NCI-H2029 (cell line): ENCODE data around the gene VDAC1.
"Not testable (repeated sequence)": the region's sequence is repeated elsewhere in the genome, so short reads cannot be mapped to it uniquely, and the experiment has no call there.

Experiments
- DNase-seq: peaks from one replicate; lab custom pipeline; 2025; lab: John Stamatoyannopoulos, UW

The VDAC1 gene, protein sequence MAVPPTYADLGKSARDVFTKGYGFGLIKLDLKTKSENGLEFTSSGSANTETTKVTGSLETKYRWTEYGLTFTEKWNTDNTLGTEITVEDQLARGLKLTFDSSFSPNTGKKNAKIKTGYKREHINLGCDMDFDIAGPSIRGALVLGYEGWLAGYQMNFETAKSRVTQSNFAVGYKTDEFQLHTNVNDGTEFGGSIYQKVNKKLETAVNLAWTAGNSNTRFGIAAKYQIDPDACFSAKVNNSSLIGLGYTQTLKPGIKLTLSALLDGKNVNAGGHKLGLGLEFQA

DNA sequence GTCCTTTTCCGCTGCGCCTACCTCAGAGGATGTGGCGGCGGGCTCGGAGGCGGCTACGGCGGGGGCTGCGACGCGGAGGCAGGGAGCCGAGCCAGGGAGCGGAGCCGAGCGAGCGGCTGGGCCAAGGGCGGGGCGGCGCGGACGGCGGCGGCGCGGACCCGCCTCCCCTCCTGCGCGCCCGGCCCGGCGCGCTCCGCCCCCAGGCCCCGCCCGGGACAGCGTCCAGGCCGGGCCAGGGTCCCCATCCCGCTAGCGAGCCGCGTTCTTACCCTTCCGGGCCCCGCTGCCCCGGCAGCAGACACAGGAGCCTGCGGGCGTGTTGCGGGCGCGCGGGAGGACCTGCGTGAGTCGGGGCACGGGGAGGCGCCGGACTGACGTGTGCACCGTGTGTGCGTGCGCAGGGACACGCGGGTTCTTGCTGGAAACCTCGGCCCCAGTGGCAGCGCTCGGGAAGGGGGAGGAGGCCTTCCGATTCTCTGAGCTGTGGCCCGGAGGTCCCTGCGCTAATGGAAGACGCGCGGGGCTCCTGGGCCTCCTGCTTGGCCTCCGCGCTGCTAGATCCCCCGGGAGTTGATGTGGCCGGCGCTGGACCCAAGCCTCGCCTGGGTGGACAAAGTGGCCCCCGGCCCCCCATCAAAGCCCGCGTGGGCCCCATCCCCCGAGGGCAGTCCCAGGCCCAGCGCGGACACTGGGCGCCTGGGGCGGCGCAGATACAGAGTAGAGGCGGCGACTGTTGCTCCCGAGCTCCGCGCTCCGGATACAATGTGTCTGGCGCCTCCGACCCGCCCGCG is at the start of gene VDAC1:
Gene VDAC1 (minus strand): TSS at position 350 of the 791 bp plus-strand sequence. CDS start 11,963 bp downstream, outside the sequence.
- peak; percentile 66 for DNase-seq

DNA sequence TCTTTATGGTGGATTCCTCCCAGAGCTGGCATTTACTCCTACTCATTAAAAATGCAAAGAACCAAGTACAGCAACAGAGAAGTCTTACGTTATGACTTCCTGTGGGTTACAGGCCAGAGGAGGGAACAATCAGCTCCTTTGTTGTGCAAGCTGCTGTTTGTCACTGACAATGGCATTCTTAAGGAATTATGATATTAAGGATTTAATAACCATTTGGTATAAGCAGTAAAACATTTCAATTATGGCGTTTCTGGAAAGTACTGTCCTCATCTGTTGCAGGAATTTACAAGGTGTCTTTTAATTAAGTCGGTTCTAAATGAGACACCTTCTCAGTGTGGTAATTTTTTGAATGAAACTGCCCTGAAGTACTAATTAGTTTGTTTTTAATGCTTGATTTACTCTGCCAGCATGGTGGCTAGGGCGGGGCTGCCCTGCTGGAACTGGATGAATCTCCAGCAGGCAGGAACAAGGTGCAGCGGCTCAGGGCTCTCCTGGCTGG is 49.1 kb upstream of the VDAC1 start:
- no peak for DNase-seq

GRCh38 chr5:134053314-134053839 is 48.6 kb upstream of the VDAC1 start:
- DNase-seq = no peak

DNA sequence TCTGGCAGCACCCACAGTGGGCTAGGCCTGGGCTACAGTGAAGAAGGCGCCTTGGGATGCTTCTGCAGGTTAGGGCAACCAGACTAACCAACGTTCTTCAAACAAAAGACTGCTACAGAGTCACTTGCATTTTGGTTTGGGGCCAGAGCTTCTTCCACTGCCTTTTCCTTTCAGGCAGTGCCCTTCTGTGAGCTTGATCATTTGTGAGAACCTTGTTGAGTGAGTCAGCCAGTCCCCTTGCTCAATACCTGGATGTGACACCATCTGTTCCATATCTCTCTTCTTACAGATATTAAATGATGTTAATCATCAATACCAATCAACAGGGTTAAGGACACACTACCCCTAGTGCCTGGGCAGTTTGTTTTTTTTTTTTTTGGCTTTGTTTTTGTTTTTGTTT is 46.5 kb upstream of the VDAC1 start:
- no peak for DNase-seq

DNA sequence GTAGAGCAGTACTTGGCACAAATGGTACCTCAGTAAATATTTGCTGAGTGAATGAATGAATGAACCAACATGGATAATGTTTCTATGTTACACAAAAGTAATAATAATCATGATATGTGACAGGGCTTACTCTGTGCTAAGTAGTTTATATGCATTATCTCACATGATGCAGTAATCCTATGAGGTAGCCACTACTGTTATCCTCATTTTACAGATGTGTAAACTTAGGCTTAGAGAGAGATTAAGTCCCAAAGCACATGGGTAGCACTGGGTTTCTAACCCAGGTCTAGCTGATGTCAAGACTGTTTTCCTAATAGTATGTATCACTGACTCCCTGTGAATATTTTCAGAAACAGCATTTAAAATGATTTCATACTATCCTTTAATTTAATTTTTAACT is 44.1 kb upstream of the VDAC1 start:
- no peak for DNase-seq

GRCh38 chr5:134047687-134048056 is 42.9 kb upstream of the VDAC1 start:
- DNase-seq = no peak

DNA sequence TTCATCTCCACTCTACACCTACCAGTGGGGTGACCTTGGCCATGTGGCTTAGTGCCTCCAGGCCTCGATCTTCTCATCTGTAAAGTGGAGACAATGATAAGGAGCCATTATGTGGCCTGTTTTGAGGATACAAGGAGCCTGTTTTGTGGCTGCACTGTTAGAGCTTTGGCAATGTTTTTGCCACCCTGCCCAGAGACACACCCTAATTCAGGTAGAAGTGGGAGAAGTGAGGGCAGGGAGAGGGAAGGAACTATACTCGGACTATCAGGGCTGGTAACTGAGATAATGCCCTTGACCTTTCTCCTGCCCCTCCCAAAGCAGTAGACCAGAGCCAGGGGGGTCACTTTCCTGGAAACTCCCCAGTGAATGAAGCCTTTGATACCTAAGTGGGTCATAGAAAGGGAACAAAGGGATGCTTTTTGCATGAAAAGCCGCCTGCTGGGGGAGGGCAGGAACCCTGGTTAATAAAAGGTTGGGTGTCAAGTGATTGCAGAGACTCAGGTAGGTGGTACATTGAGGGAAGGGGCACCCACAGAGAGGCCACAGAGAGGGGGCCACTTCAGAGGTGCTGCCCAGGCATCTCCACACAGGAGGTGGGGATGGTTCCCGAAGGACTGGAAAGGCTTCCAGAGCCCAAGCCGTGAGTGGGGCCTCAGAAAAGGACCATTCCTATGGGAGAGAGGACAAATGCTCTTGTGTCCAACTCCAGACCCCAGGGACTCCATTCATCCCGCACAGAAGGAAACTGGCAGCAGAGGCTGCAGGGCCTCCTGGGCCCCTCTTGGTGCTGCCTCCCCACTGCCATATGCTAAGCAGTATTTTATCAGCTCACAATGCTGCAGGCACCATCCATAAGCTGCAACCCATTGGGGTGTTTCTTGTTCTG is 42.3 kb upstream of the VDAC1 start:
- DNase-seq = no peak

- DNase-seq = no peak
Measured at GRCh38 chr5:134046330-134046729, 41.6 kb upstream of the VDAC1 start.

- DNase-seq = no peak
Measured at GRCh38 chr5:134043793-134044792, 39.3 kb upstream of the VDAC1 start.

GRCh38 chr5:134041570-134042411 is 37.0 kb upstream of the VDAC1 start:
- DNase-seq = no peak

DNA sequence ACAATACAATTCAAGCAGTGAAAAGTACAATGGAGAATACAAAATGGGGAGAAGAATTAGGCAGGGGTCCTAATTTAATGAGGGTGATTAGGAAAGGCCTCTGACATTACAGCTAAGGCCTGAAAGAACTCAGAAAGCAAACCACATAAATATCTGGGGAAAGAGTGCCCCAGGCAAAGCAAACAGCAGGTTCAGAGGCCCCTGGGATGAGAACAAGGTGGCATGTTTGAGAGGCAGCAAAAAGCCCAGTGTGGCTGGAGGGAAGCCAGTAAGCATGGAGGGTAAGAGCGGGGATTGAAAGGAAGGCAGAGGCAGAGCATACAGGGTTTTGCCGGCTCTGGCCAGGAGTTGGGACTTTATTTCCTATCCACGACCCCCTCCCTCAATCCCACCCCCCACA is 33.4 kb upstream of the VDAC1 start:
- DNase-seq = no peak

GRCh38 chr5:134037160-134037559 is 32.4 kb upstream of the VDAC1 start:
- DNase-seq = no peak

GRCh38 chr5:134034326-134034725 is 29.6 kb upstream of the VDAC1 start:
- no peak for DNase-seq

DNA sequence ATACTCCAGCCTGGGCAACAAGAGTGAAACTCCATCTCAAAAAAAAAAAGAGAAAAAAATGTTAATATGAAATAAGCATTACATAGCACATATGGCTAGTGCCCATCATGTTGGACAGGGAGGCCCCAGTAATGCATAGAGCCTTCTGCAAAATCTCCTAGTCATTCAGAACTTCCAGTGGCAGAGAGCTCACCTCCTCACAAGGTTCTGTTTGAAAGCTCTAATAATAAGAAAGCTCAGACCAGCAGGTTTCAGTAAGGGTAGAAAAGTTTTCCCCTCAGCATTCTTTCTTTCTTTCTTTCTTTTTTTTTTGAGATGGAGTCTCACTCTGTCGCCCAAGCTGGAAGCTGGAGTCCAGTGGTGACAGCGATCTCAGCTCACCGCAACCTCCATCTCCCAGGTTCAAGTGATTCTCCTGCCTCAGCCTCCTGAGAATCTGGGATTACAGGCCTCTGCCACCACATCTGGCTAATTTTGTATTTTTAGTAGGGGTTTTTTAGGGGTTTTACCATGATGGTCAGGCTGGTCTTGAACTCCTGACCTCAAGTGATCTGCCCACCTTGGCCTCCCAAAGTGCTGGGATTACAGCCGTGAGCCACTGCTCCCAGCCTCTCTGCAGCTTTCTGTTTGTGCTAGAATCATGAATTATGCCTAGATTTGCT is 25.7 kb upstream of the VDAC1 start:
- not testable (repeated sequence) for DNase-seq

GRCh38 chr5:134029156-134029555 is 24.4 kb upstream of the VDAC1 start:
- no peak for DNase-seq

DNA sequence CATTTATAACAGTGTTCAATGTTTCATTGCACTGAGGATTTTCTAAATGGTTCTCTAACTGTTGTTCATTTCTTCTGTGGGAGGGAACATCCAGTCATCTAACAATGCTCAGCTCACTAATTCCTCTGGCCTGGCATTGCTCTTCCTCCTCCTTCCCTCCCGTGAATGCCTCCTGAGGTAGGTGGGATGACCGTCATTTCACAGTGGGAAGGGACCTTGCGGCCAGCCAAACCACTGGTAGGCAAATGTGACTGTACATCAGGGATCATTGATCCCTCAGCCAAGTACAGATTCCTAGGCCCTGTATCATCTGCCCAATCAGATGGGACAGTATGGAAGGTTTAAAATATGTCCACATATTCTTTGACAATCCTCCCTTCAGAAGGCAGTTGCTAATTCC is 23.7 kb upstream of the VDAC1 start:
- no peak for DNase-seq

- no peak for DNase-seq
Measured at GRCh38 chr5:134027288-134027615, 22.5 kb upstream of the VDAC1 start.

- DNase-seq = peak; percentile 25
Measured at GRCh38 chr5:134026521-134027287, 21.9 kb upstream of the VDAC1 start.

- no peak for DNase-seq
Measured at GRCh38 chr5:134025786-134026185, 21.0 kb upstream of the VDAC1 start.
